ENCODE measurements around the gene ERI2.

The ERI2 gene

DNA sequence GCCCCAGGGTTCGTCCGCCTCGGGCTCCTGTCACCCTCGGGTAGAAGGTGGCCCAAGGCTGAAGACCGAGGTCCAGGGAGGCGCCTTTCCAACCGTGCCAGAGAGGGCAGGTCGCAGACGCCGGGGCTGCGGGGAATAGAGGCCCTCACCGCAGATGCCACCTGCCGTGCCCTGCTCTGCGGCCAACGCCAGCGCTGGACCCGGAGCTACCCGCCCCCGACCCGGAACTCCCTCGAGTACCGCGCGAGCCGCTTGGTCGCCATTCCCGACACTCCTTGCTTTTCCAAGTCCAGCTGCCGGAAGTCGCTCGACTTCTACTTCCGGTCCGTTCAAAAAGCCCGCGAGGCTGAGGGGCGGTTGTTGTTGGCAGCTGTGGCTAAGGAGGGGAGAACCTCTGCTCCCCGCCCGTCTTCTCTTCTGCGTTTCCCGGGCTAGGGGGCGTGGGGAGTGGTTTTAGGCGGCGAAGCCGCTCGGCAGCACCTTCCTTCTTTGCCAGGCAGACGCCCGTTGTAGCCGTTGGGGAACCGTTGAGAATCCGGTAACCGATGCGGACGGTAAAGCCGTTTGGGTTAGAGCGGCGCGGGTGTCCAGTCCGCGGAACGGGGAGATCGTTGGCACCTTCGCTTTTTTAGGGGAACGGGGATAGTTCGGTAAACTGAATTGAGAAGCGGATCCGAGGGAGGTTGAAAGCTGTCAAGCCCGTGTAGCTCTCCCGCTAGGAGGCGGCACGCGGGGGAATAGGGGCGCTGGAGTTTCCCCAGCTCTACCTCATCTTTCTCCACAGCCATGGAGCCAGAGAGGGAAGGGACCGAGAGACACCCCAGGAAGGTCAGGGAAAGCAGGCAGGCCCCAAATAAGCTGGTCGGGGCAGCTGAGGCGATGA lies at the start of gene ERI2, which contains the start of gene REXO5:
Gene ERI2, minus strand, starts transcription at position 305 of the 883 bp plus-strand sequence. Its CDS starts 42 bp downstream, at position 263.
Gene REXO5, plus strand, starts transcription at position 360 of the 883 bp plus-strand sequence. Its CDS starts 427 bp downstream, at position 787.
- peak; percentile 88 to 90 for DNase-seq (ENCODE audit: low read depth in 2 of 2)

DNA sequence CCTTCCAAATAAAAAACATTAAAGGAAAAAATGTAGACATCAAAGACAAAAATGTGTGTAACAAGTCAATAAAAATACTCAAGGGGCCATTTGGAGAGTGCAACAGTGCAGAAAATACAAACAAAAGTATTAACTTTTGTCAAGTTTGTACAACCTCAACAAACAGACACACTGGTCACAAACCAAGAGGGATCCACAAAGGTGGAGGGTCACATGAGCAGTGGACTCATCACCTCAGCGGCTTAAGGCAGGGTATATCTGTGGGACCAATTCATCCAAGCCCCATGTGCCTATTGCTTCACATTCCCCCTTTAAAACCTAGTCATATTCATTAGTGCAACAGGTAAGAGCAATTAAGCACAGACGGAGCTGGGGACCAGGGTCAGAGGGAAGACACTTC lies 48.7 kb upstream of the ERI2 start:
- DNase-seq (ENCODE audit: low read depth in 2 of 2), result no peak

DNA sequence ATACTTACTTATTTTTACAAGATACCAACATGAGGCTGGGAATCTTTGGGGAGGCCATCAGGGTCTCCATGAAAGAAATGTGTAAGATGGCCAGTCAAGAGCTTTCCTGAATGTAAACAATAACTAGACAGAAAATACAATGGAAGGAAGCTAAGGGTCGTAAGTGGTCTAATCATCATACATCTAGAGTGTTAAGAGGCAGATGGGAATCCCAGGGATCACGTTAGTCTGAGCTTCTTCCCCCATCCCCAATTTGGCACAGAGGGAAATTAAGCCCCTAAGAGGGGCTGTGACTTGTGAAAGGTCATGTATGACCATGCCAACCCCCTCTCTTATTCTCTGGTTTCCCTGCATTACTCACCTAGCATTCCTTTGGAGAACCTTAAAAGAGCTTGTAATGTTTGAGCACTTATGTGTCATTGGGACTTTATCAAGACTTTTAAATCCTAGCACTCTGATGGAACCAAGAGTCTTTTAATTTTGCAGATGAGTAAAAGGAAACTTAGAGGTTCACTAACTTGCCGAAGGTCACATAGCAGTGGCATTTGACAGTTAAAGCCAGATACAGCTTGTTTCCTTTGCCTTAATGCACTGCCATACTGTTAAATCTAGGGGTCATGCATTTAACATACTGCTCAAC lies 47.8 kb upstream of the ERI2 start:
- DNase-seq (ENCODE audit: low read depth in 2 of 2), result no peak

DNA sequence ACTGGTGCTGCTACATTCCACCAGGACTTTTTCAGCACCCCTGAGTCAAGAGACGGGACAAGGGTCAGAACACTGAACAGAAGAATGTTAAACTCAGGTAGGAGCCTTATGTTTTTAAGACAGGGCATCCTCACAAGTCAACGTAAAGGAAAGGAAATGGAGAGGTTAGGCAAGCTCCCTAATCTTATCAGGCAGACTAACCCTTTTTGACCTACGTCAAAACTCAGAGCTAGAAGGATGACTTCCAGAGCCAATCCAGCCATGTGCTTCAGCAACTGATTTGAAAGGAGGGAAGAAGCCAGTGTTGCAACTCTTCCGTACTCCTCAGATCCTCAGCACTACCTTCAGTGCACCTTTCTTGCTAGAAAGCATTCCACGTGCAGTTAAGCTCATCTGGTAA lies 46.9 kb upstream of the ERI2 start:
- DNase-seq (ENCODE audit: low read depth in 2 of 2), result no peak

DNA sequence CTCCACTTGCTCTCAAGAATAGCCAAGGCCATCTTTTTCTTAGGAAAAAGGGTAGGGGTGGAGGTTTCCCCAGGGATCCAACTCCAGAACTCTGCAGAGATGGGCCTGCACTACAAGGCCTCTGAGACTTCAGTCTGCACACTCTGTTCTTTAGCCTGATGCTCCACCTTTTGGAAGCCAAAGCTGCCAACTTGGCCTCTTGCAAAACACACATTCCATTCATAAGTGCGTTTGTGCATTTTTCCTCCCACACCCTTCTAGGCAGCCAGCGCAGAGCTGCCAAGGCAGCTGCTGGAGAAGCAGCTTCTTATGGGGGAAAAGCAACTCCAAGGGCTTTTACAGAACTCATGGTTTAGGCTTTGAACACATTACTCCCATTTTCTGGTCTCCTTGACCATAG lies 45.3 kb upstream of the ERI2 start:
- DNase-seq (ENCODE audit: low read depth in 2 of 2), result peak; percentile 73 to 75

GRCh38 chr16:20850981-20851380 lies 44.7 kb upstream of the ERI2 start:
- DNase-seq (ENCODE audit: low read depth in 2 of 2), result no peak

- DNase-seq (ENCODE audit: low read depth in 2 of 2), result peak; percentile 40 to 51
Measured at GRCh38 chr16:20849589-20850390, 43.5 kb upstream of the ERI2 start.

DNA sequence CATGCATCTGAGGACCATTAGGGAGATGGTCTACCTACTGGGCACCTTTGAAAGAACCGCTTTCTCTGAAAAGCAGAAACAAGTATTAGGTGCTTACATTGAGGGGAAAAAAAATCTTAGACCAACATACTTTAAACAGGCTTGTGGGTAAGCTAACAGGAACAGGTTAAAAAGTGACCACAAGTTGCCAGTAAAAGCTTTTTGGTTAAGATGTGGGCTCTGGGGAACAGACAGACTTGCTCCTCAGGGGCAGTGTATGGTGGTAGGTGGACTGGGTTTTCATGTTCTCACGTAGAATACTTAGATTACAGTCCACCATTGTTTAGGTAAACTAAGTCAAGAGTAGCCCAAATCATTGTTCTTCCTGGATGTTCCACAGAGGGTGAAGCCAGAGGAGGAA lies 41.3 kb upstream of the ERI2 start:
- no peak for DNase-seq (ENCODE audit: low read depth in 2 of 2)

DNA sequence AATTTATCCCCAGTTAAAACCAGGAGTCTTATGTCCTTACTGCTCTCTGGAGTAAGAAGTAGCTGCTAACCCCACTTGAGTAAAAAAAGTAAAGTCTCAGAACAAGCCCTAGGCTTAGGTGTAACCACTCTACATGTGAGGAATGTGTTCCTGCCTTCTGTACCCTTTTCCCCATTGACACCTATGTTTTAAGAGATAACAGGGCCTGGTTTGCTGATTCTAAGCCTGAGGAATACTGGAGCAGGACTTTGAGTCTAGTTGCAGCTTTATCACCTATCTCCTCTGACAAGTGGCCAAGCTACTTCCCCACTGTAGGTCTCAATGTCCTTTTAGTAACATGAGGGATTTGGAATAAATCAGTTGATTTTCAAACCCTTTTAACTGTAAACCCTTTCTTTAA lies 40.3 kb upstream of the ERI2 start:
- no peak for DNase-seq (ENCODE audit: low read depth in 2 of 2)

DNA sequence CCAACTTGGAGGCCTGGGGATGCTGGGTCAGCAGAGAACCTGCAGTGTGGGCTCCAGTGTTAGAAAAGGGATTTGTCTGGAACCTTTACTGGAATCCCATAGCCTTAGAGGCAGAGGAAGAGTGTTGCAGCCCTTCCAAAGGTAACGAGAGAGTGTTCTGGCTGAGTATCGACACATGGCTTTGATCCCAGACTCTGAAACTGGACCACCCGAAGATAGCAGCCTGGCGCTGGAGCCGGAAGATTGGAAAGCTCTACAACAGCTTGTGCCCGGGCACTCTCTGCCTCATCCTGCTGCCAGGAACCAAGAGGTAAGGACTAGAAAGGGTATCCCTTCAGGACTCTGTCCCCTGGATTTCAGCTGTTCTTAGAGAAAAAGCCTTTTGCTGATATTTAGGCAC lies 39.8 kb upstream of the ERI2 start:
- no peak for DNase-seq (ENCODE audit: low read depth in 2 of 2)

DNA sequence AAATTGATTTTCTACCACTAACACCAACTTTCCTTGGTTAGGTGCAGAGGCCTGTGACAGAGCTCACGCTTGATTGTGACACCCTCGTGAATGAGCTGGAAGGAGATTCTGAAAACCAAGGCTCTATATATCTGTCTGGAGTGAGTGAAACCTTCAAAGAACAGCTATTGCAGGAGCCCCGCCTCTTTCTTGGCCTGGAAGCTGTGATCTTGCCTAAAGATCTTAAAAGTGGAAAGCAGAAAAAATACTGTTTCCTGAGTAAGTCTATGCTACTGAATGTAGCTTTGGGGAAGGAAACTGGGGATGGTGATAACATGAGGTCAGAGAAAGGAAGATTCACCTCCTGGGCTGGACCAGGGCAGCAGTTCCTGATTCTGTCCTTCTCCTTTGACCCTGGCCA lies 38.3 kb upstream of the ERI2 start:
- DNase-seq (ENCODE audit: low read depth in 2 of 2), result no peak

DNA sequence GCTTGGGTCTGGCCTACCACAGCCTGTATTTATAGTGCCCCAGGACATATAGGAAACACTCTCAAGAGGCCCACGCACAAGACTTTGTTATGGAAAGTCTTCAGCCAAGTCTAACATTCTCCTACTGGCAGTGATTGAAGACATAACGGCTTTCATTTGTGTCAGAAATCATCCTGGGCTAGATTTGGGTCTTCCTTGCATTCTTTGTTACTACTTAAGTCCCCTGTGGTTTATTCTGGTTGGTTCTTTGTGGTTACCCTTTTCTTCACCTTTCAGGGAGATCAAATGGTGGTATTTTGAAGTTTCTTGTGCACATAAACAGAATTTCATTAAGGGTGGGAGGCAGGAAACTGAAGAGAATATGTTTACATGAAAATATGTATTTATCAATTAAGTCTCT lies 37.8 kb upstream of the ERI2 start:
- DNase-seq (ENCODE audit: low read depth in 2 of 2), result no peak

DNA sequence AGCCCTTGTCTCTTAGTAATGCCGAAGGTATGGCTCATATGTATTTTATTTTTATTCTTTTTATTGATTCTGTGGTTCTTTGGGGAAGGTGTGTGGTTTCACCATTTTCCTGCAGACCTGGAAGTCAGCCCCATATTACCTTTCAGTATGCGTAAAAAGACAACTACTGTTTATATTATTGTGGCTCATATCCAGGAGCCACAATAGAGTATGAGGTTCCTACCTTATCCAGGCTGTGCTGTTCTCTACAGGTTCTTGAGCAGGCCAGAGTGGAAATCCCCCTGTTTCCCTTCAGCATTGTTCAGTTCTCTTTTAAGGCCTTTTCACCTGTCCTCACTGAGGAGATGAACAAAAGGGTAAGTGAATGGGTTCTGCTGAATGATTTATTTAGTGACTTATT lies 33.2 kb upstream of the ERI2 start:
- DNase-seq (ENCODE audit: low read depth in 2 of 2), result no peak

DNA sequence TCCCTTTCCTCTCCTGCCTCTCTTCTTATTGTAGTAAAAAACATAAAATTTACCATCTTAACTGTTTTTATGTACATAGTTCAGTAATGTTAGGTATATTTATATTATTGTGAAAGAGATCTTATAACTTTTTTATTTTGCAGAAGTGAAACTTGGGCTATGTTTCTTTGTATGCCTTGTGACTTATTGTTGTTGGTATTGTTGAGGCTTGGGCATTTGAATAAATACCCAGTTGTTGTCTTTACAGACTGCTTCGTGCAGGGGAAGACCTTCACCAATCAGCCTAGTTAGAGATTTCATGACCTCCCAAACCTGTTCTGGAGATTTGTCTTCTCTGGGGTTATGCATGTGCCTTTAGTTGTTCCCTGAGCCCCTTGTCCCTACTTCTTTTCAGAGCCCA lies 32.0 kb upstream of the ERI2 start:
- no peak for DNase-seq (ENCODE audit: low read depth in 2 of 2)

- DNase-seq (ENCODE audit: low read depth in 2 of 2), result no peak
Measured at GRCh38 chr16:20833086-20833485, 26.8 kb upstream of the ERI2 start.

DNA sequence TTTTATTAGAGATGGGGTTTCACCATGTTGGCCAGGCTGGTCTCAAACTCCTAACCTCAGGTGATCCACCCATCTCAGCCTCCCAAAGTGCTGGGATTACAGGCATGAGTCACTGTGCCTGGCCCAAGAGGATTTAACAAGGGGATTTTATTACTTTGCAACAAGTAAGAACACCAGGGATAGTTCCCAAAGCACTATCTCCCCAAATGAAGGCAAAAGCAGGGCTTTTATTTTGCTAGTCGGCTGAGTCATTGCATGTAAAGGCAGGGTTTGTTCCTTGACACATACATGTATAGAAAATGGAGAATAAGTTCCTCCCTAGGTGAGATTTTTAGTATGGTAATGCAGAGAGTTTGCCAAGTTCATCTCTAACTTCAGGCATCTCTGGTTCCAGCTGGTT lies 24.1 kb upstream of the ERI2 start:
- DNase-seq (ENCODE audit: low read depth in 2 of 2), result no peak

- no peak for DNase-seq (ENCODE audit: low read depth in 2 of 2)
Measured at GRCh38 chr16:20829536-20829935, 23.3 kb upstream of the ERI2 start.

GRCh38 chr16:20826039-20826566 lies 19.8 kb upstream of the ERI2 start:
- no peak for DNase-seq (ENCODE audit: low read depth in 2 of 2)

GRCh38 chr16:20822521-20823325 lies 16.5 kb upstream of the ERI2 start:
- no peak for DNase-seq (ENCODE audit: low read depth in 2 of 2)

DNA sequence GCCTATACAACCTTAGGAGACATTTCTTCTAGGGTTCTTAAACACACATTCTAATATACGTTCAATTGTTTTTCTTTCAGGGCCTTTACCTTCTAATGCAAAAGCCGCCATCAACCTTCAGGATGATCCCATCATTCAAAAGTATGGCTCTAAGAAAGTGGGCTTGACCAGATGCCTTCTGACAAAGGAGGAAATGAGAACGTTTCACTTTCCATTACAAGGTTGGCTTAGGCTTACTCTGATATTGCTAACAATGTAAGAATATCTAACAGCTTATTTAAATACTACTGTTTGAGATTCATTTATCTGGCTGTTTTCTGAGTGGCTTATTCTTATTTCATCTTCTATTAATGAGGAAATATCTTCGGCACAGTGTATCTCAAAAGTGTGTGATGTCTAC lies 15.4 kb upstream of the ERI2 start:
- DNase-seq (ENCODE audit: low read depth in 2 of 2), result no peak

GRCh38 chr16:20818929-20819585 lies 12.8 kb upstream of the ERI2 start:
- no peak for DNase-seq (ENCODE audit: low read depth in 2 of 2)

Data from fibroblast of skin of left quadriceps (primary cell).